Stimulated activated CD4-positive, alpha-beta T cell treated with anti-CD3 and anti-CD28 coated beads, TNF-alpha, amount 100 ng/mL, for 24 hours (primary cell): ENCODE measurements around the gene TCF15.

Source experiments
- DNase-seq, 3 experiments: peaks; one replicate each; pipeline ENCODE4 v3.0.0-alpha.2; 2020; ENCODE audit warnings: low read depth in 3 of 3

Gene TCF15

GRCh38 chr20:610130-611046, at the start of gene TCF15:
TCF15 (minus strand) TSS chr20:610309; CDS start chr20:610237, 72 bp downstream.
- peak in 1 of 3 experiments; percentile 30 for DNase-seq

- no peak for DNase-seq
Observed at GRCh38 chr20:658731-659291, 48.7 kb upstream of the TCF15 start.

- DNase-seq: no peak
Observed at GRCh38 chr20:658202-658601, 48.1 kb upstream of the TCF15 start.

- DNase-seq: no peak
Observed at GRCh38 chr20:655726-656624, 45.9 kb upstream of the TCF15 start.

GRCh38 chr20:654417-654750, 44.3 kb upstream of the TCF15 start:
- no peak for DNase-seq

- DNase-seq: no peak
Observed at GRCh38 chr20:653590-654416, 43.7 kb upstream of the TCF15 start.

GRCh38 chr20:653110-653589, 43.0 kb upstream of the TCF15 start, which contains the start of gene SRXN1:
SRXN1 (minus strand) TSS chr20:653200; CDS start chr20:653185, 15 bp downstream.
- DNase-seq: peak; percentile 63 to 85 (median 72)

- DNase-seq: no peak
Observed at GRCh38 chr20:652615-653109, 42.6 kb upstream of the TCF15 start.

GRCh38 chr20:651713-652614, 41.9 kb upstream of the TCF15 start:
- peak in 1 of 3 experiments; percentile 7 for DNase-seq

GRCh38 chr20:650954-651353, 40.8 kb upstream of the TCF15 start:
- DNase-seq: no peak

- no peak for DNase-seq
Observed at GRCh38 chr20:650281-650680, 40.2 kb upstream of the TCF15 start.

GRCh38 chr20:647479-648019, 37.4 kb upstream of the TCF15 start:
- DNase-seq: no peak

- no peak for DNase-seq
Observed at GRCh38 chr20:646868-647233, 36.7 kb upstream of the TCF15 start.

- no peak for DNase-seq
Observed at GRCh38 chr20:646107-646867, 36.2 kb upstream of the TCF15 start.

GRCh38 chr20:645318-646106, 35.4 kb upstream of the TCF15 start:
- peak in 2 of 3 experiments; percentile 35 to 70 for DNase-seq

- no peak for DNase-seq
Observed at GRCh38 chr20:644692-645317, 34.7 kb upstream of the TCF15 start.

- no peak for DNase-seq
Observed at GRCh38 chr20:642398-643174, 32.5 kb upstream of the TCF15 start.
